ENCODE measurements around the gene SLC7A6OS. TPM values are rescaled to one million over a fixed set of nuclear protein-coding genes. Genes with fewer than 3 reads are reported as not detected.

SLC7A6OS gene
- total RNA-seq, 2 experiments from 2014 or later = 20.6 to 22.2 TPM

DNA sequence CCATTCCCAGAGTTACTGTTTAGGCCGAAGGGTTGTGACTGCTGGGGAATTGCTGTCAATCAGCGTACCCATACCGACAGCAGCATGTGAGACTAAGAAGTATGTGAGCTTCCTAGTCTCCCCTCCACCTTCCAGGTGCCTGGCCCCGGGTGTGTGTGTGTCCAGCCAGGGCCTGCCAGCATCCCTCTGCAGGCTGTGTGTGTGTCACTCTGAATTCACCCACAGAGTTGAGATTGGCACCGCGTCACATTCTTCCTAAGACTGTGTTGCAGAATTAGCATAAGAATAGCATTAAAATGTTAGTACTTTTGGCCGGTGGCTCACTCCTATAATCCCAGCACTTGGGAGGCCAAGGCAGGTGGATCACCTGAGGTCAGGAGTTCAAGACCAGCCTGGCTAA, 31.9 kb upstream of the SLC7A6OS start:
- no peaks in the 10 kb centered on the region for H3K9me3 Mint-ChIP-seq
- intact Hi-C loops (cut with micrococcal nuclease) = no loop called here
- CTCF ChIA-PET = interaction anchor here (1.5 kb wide), 2 partner anchors 18 to 79 kb away, joined by 3 read pairs; partner anchors contain the start of gene SLC7A6
- no peak overlapping the region for H3K4me3 Mint-ChIP-seq
- no peaks in the 10 kb centered on the region for H3K4me1 Mint-ChIP-seq (ENCODE audit: low read depth)
- no peak for DNase-seq
- no peaks in the 10 kb centered on the region for H3K27me3 Mint-ChIP-seq
- no peak overlapping the region for H3K27ac Mint-ChIP-seq
- peaks cover 59% of the 10 kb centered on the region for H3K36me3 Mint-ChIP-seq
- POLR2A ChIA-PET = no interaction called here

DNA sequence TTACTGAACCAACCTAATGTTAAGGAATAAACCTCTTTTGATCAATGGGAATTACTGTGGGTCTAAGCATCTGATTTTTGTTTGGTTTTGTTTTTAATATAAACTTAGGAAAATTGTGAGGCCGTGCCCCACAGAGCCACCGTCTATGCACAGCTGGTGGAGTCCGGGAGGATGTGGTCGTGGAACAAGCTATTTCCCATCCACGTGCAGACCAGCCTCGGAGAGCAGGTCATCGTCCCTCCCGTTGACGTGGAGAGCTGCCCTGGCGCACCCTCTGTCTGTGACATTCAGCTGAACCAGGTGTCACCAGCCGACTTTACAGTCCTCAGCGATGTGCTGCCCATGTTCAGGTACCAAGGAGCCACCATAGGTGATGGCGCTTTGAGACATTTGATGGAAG, 28.5 kb upstream of the SLC7A6OS start:
- Mint-ChIP-seq H3K9me3 (no peaks in the 10 kb centered on the region), H3K36me3 (peaks cover 50% of the 10 kb centered on the region), H3K27ac (no peak overlapping the region), H3K4me1 (ENCODE audit: low read depth) (no peaks in the 10 kb centered on the region), H3K4me3 (no peak overlapping the region), H3K27me3 (no peaks in the 10 kb centered on the region)
- no peak for DNase-seq
- ChIA-PET CTCF (interaction anchor here (0.7 to 3.6 kb wide), 3 partner anchors 10 to 142 kb away, joined by 3 to 32 read pairs (median 8); partner anchors contain the start of gene SLC7A6), POLR2A (no interaction called here)
- intact Hi-C loops (cut with micrococcal nuclease) = no loop called here

DNA sequence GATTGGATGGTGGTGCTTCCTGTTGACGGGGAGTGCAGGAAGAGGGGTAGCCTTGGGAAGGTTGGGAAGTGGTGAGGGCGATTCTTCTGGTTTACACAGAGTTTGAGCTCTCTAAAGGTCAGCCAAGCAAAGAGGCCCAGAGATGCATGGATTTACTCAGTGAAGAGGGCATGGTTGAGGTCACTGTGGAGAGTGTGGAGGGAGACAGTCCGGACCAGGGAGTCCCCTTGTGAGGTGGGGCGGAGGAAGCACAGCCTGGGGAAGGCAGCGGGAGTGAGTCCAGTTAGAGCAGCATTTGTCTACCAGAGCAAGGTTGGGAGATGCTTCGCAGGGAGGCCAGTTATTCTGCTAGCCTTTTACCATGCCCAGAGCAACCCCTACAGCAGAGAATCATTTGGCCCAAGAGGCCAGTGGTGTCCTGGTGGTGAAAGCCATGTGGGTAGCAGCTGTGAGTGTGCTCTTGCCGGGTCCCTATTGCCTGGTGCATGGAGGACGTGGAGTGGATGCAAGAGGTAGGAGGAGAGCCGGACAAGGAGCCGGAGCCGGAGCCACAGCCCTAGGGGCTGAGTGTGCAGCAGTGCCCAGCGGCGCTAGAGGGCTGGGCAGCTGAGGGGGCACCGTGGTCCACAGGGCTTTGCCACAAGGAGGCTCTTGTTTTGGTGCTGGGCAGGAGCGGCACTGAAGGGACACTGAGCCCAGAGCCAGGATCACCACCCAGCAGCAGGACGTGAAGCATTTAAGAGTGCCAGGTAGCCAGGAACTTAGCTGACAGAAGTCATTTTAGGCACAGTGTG, 27.8 kb upstream of the SLC7A6OS start:
- CTCF ChIA-PET = interaction anchor here (1.0 to 3.6 kb wide), 3 partner anchors 10 to 76 kb away, joined by 3 to 32 read pairs (median 8); partner anchors contain the start of gene SLC7A6
- Mint-ChIP-seq H3K27me3 (no peaks in the 10 kb centered on the region), H3K36me3 (peaks cover 53% of the 10 kb centered on the region), H3K9me3 (no peaks in the 10 kb centered on the region), H3K4me3 (no peak overlapping the region), H3K27ac (no peak overlapping the region), H3K4me1 (ENCODE audit: low read depth) (no peaks in the 10 kb centered on the region)
- no peak for DNase-seq
- intact Hi-C loops (cut with micrococcal nuclease) = no loop called here
- POLR2A ChIA-PET = no interaction called here

DNA sequence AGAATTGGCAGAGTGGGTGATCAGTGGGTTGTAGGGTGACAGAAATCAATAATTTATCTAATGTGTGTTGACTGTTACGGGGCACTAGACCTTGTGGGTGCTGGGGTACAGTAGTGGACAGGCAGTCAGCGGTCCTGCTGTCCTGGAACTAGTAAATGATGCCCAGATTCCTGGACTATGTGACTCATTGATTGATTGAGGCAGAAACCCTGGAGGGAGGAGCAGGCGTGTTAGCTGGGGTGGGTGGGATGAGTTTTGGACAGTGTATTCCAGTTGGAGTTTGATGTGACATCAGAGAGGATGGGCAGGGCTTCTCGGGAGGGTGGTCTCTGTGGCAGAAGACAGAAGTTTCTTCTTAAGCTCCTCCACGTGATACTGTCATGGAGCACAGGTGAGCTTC, 24.4 kb upstream of the SLC7A6OS start:
- peaks cover 11% of the 10 kb centered on the region for H3K4me1 Mint-ChIP-seq (ENCODE audit: low read depth)
- ChIA-PET CTCF (interaction anchor here (0.7 to 20.2 kb wide), 3 partner anchors 33 to 75 kb away, joined by 3 to 571 read pairs (median 4); partner anchors contain the start of gene SLC7A6), POLR2A (interaction anchor here (0.6 kb wide), 1 partner anchor 349 kb away, joined by 3 read pairs; no protein-coding TSS in a partner anchor)
- no peak overlapping the region for H3K27ac Mint-ChIP-seq
- intact Hi-C loops (cut with micrococcal nuclease) = no loop called here
- DNase-seq = no peak
- no peaks in the 10 kb centered on the region for H3K27me3 Mint-ChIP-seq
- H3K4me3 Mint-ChIP-seq = no peak overlapping the region
- peaks cover 50% of the 10 kb centered on the region for H3K36me3 Mint-ChIP-seq
- no peaks in the 10 kb centered on the region for H3K9me3 Mint-ChIP-seq

DNA sequence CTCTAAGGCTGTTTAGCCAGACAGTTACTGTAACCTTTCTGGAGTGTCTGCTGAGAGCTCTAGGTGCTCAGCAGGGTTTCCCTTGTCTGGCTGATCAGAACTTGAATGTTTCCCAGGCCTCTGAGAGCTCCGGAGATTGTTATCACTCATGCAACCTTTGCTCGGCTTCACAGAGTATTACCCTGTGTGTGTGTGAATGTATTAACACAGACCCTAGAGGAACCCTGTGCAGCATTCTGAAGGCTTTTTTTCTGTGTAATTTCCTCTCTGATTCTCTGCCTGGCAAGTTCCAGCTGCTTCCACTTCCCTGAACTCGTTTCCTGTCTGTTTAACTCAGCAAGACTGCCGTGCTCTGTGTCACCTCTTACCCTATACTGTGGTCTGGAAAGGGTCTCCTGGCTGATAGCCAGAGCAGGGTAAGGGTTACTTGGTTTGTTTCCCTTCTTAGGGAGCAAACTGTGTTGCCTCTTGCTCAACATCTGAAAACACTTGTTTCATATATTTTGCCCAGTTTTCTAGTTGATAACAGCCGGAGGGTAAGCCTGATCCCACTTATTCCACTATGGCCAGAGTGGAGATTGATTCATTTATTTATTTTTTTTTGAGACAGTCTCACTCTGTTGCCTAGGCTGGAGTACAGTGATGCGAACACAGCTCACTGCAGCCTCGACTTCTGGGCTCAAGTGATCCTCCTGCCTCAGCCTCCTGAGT, 21.8 kb upstream of the SLC7A6OS start:
- H3K9me3 Mint-ChIP-seq = no peaks in the 10 kb centered on the region
- intact Hi-C loops (cut with micrococcal nuclease) = no loop called here
- DNase-seq = no peak

DNA sequence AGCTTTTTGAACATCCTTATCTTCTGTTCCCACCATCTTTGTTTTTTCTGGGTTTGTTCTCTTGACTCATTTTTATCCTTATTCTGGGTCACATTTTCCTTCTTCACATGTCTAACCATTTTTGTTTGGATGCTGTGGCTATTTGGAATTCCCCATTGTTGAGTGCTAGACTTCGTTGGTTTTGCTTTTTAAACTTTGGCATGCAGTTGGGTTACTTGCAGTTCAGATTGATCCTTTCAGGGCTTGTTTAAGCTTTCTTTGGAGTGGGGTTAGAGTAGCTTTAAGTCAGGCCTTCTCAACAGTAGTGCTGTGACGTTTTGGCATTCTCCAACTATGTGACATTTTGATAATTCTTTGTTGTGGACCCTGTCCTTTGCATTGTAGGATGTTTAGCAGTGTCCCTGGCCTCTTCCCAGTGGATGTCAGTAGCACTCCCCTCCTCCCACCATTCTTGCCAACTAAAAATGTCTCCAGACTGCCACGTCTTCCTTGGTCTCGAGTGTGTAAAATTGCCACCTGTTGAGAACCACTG, 21.2 kb upstream of the SLC7A6OS start:
- intact Hi-C loops (cut with micrococcal nuclease) = no loop called here
- ChIA-PET CTCF (interaction anchor here (0.7 to 20.2 kb wide), 2 partner anchors 16 to 72 kb away, joined by 3 to 571 read pairs; partner anchors contain the start of gene SLC7A6), POLR2A (interaction anchor here (1.3 kb wide), 1 partner anchor 68 kb away, joined by 4 read pairs; the partner anchor contains the start of gene SLC7A6)
- Mint-ChIP-seq H3K4me1 (ENCODE audit: low read depth) (peaks cover 19% of the 10 kb centered on the region), H3K27me3 (no peaks in the 10 kb centered on the region), H3K36me3 (peaks cover 28% of the 10 kb centered on the region), H3K9me3 (no peaks in the 10 kb centered on the region), H3K4me3 (no peak overlapping the region), H3K27ac (peak overlapping the region; percentile 50)
- no peak for DNase-seq

More for the DNA sequence above, 21.8 kb upstream of the SLC7A6OS start:
- POLR2A ChIA-PET = interaction anchor here (0.6 to 1.3 kb wide), 2 partner anchors 68 to 86 kb away, joined by 4 read pairs; partner anchors contain the start of gene SLC7A6
- H3K4me3 Mint-ChIP-seq = no peak overlapping the region
- peak overlapping the region; percentile 50 for H3K27ac Mint-ChIP-seq
- H3K27me3 Mint-ChIP-seq = no peaks in the 10 kb centered on the region
- H3K36me3 Mint-ChIP-seq = peaks cover 32% of the 10 kb centered on the region
- H3K4me1 Mint-ChIP-seq (ENCODE audit: low read depth) = peaks cover 17% of the 10 kb centered on the region
- CTCF ChIA-PET = interaction anchor here (0.7 to 20.2 kb wide), 2 partner anchors 16 to 72 kb away, joined by 3 to 571 read pairs; partner anchors contain the start of gene SLC7A6

GRCh38 chr16:68328860-68329390, 18.2 kb upstream of the SLC7A6OS start:
- Mint-ChIP-seq H3K27ac (no peak overlapping the region), H3K27me3 (no peaks in the 10 kb centered on the region), H3K36me3 (peaks cover 27% of the 10 kb centered on the region), H3K9me3 (no peaks in the 10 kb centered on the region), H3K4me1 (ENCODE audit: low read depth) (peaks cover 19% of the 10 kb centered on the region), H3K4me3 (no peak overlapping the region)
- no peak for DNase-seq
- intact Hi-C loops (cut with micrococcal nuclease) = loop anchor here (1.0 kb wide), 1 partner anchor 68 kb away; no protein-coding TSS in a partner anchor
- ChIA-PET POLR2A (interaction anchor here (1.3 to 3.1 kb wide), 3 partner anchors 18 to 68 kb away, joined by 3 to 19 read pairs (median 5); partner anchors contain the start of genes PRMT7, SLC7A6 and SLC7A6OS), CTCF (interaction anchor here (0.6 to 20.2 kb wide), 28 partner anchors 9 to 1466 kb away, joined by 3 to 571 read pairs (median 4); partner anchors contain the start of genes DDX28, DUS2, PLA2G15 and PRMT7)

DNA sequence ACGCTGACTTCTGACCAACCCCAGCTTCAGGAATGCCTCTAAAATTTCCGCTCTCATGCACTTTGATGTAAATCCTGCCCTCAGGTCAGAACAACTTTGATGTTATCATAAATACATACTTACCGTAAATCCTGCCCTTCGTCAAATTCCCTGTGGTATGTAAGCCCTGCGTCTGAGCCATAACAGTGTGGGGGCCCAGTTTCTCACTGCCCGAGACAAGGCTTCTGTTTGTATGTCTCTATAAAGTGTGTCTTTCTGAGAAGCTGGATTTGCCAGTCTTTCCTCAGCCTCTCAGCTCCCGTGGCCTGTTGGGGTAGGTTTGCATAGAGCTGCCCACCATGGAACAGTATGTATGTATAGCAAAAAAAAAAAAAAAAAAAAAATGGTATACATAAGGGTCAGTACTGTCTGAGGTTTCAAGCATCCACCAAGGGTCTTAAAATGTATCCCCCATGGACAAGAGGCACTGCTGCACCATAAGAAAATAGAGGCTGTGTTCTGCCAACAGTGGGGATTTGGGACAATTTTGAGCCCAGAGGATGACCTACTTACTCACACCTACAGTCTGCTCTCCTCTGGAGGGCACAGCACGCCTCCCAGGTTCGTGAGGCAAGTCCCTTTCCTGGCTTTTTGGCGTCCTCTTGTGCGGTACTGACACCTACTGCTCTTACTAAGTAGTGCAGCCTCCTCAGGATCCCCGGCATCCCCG, 17.6 kb upstream of the SLC7A6OS start:
- no peak overlapping the region for H3K27ac Mint-ChIP-seq
- intact Hi-C loops (cut with micrococcal nuclease) = loop anchor here (1.0 kb wide), 1 partner anchor 67 kb away; no protein-coding TSS in a partner anchor
- DNase-seq = peak; percentile 86
- H3K27me3 Mint-ChIP-seq = no peaks in the 10 kb centered on the region
- peaks cover 19% of the 10 kb centered on the region for H3K4me1 Mint-ChIP-seq (ENCODE audit: low read depth)
- no peaks in the 10 kb centered on the region for H3K9me3 Mint-ChIP-seq
- no peak overlapping the region for H3K4me3 Mint-ChIP-seq
- CTCF ChIA-PET = interaction anchor here (0.6 to 20.2 kb wide), 31 partner anchors 8 to 305 kb away, joined by 3 to 571 read pairs (median 4); partner anchors contain the start of genes DDX28, DUS2, PLA2G15 and PRMT7
- peaks cover 24% of the 10 kb centered on the region for H3K36me3 Mint-ChIP-seq
- POLR2A ChIA-PET = interaction anchor here (0.7 to 3.1 kb wide), 5 partner anchors 17 to 83 kb away, joined by 3 to 19 read pairs (median 4); partner anchors contain the start of genes PLA2G15, PRMT7, SLC7A6 and SLC7A6OS

GRCh38 chr16:68324780-68325357, 14.1 kb upstream of the SLC7A6OS start:
- Mint-ChIP-seq H3K27me3 (no peaks in the 10 kb centered on the region), H3K4me3 (no peak overlapping the region), H3K27ac (no peak overlapping the region), H3K36me3 (peaks cover 19% of the 10 kb centered on the region), H3K9me3 (no peaks in the 10 kb centered on the region), H3K4me1 (ENCODE audit: low read depth) (peaks cover 12% of the 10 kb centered on the region)
- intact Hi-C loops (cut with micrococcal nuclease) = no loop called here
- CTCF ChIA-PET = interaction anchor here (0.6 to 20.2 kb wide), 3 partner anchors 14 to 65 kb away, joined by 3 to 571 read pairs (median 5); partner anchors contain the start of genes PRMT7, SLC7A6 and SLC7A6OS
- POLR2A ChIA-PET = interaction anchor here (0.5 kb wide), 1 partner anchor 54 kb away, joined by 3 read pairs; no protein-coding TSS in a partner anchor
- no peak for DNase-seq

DNA sequence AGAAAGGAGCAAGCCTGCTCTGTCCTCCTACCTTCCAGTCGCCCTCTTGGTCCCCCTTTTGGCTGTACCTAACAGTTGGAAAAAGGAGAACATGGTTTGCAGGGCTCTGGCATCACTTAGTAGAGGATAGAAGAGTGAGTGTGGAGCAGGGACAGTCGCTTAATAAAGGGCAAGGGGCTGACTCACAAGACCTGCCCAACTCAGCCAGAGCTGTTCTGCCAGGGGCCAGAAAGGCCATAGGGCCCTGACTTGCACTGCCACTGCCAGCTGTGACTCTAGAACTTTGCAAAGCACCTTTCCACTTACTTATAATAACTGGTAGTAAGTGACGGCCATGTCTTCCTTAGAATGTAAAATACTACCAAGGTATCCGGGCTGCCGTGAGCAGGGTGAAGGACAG, 13.6 kb upstream of the SLC7A6OS start:
- H3K27ac Mint-ChIP-seq = no peak overlapping the region

More for the DNA sequence above, 13.6 kb upstream of the SLC7A6OS start:
- CTCF ChIA-PET = interaction anchor here (0.6 to 20.2 kb wide), 4 partner anchors 13 to 548 kb away, joined by 3 to 571 read pairs (median 4); partner anchors contain the start of genes PRMT7, SLC7A6 and SLC7A6OS
- no peaks in the 10 kb centered on the region for H3K27me3 Mint-ChIP-seq
- H3K9me3 Mint-ChIP-seq = no peaks in the 10 kb centered on the region
- no peak for DNase-seq
- POLR2A ChIA-PET = no interaction called here
- intact Hi-C loops (cut with micrococcal nuclease) = no loop called here
- peaks cover 17% of the 10 kb centered on the region for H3K4me1 Mint-ChIP-seq (ENCODE audit: low read depth)
- H3K4me3 Mint-ChIP-seq = no peak overlapping the region
- peaks cover 22% of the 10 kb centered on the region for H3K36me3 Mint-ChIP-seq

Measured in activated CD4-positive, alpha-beta memory T cell treated with anti-CD3 and anti-CD28 coated beads for 36 hours (primary cell).